Kidney tubule cell (primary cell): Measurements from ENCODE around the gene ZNF346.
A peak's percentile ranks its signal among the peaks of the same experiment; 100 is the strongest.
"Not testable (repeated sequence)": the region's sequence is repeated elsewhere in the genome, so short reads cannot be mapped to it uniquely, and the experiment has no call there.

Source experiments
- DNase-seq: peaks from one replicate; pipeline ENCODE4 v3.0.0-alpha.2; 2018; ENCODE audit warnings: low spot score

The ZNF346 gene

GRCh38 chr5:177022386-177023302 is at the start of gene ZNF346:
Gene ZNF346, plus strand, starts transcription at chr5:177022696. Its CDS starts 43 bp downstream, at chr5:177022739.
- peak; percentile 92 for DNase-seq

GRCh38 chr5:176979669-176980068 is 42.8 kb upstream of the ZNF346 start:
- DNase-seq = no peak

- DNase-seq = no peak
These were observed 41.7 kb upstream of the ZNF346 start for GRCh38 chr5:176980818-176981217.

GRCh38 chr5:176983112-176983511 is 39.4 kb upstream of the ZNF346 start:
- DNase-seq = not testable (repeated sequence)

- not testable (repeated sequence) for DNase-seq
These were observed 38.9 kb upstream of the ZNF346 start for GRCh38 chr5:176983593-176983992.

GRCh38 chr5:176984176-176984575 is 38.3 kb upstream of the ZNF346 start:
- not testable (repeated sequence) for DNase-seq

GRCh38 chr5:176985516-176985915 is 37.0 kb upstream of the ZNF346 start:
- no peak for DNase-seq

- DNase-seq = no peak
These were observed 36.2 kb upstream of the ZNF346 start for GRCh38 chr5:176986280-176986679.

GRCh38 chr5:176987583-176987982 is 34.9 kb upstream of the ZNF346 start:
- no peak for DNase-seq

- DNase-seq = not testable (repeated sequence)
These were observed 29.4 kb upstream of the ZNF346 start for GRCh38 chr5:176993081-176993480.

- peak; percentile 6 for DNase-seq
These were observed 27.9 kb upstream of the ZNF346 start for GRCh38 chr5:176994460-176995121.

- DNase-seq = no peak
These were observed 27.4 kb upstream of the ZNF346 start for GRCh38 chr5:176995122-176995490.

GRCh38 chr5:176995896-176996767 is 26.4 kb upstream of the ZNF346 start:
- peak; percentile 25 for DNase-seq

- no peak for DNase-seq
These were observed 25.7 kb upstream of the ZNF346 start for GRCh38 chr5:176996780-176997179.

- DNase-seq = no peak
These were observed 23.7 kb upstream of the ZNF346 start for GRCh38 chr5:176998828-176999227.

GRCh38 chr5:176999526-176999925 is 23.0 kb upstream of the ZNF346 start:
- DNase-seq = not testable (repeated sequence)

GRCh38 chr5:177003649-177004048 is 18.8 kb upstream of the ZNF346 start:
- no peak for DNase-seq

- DNase-seq = no peak
These were observed 17.5 kb upstream of the ZNF346 start for GRCh38 chr5:177004961-177005360.

GRCh38 chr5:177005619-177006264 is 16.8 kb upstream of the ZNF346 start:
- peak; percentile 77 for DNase-seq

GRCh38 chr5:177006265-177006972 is 16.1 kb upstream of the ZNF346 start, which contains the start of gene UIMC1:
Gene UIMC1, minus strand, starts transcription at chr5:177006779. Its CDS starts 24,164 bp downstream, at chr5:176982615.
- DNase-seq = peak; percentile 95

GRCh38 chr5:177008716-177009115 is 13.8 kb upstream of the ZNF346 start:
- no peak for DNase-seq
